HCT116 (cell line): ENCODE data around the gene MCRS1. TPM values are rescaled to one million over a fixed set of nuclear protein-coding genes. Genes with fewer than 3 reads are reported as not detected.

ENCODE experiments used
- ATAC-seq: fragments of 200-7000 bp; cut with Tn5 transposase; 2 replicates; pipeline ENCODE4 v1.9.1; 2020; ENCODE audit warnings: mild to moderate bottlenecking, moderate library complexity
- BruUV-seq: library from RNA; stranded (reverse); fragments of 400-500 nt; replicated peaks from 2 replicates; lab custom pipeline; 2021; lab: Mats Ljungman, UMichigan
- CTCF ChIA-PET: fragments of 300-600 bp; sonication (Branson Sonifier 250); formaldehyde crosslinking; loops from one replicate; lab custom pipeline; 2021; ENCODE audit warnings: antibody characterized with exemption; lab: Charles Lee
- POLR2A ChIA-PET: fragments of 300-600, 350-600 bp; sonication (Branson Sonifier 250); formaldehyde crosslinking; loops from one replicate; lab custom pipeline; 2021; ENCODE audit warnings: antibody characterized with exemption; lab: Charles Lee
- RAD21 ChIA-PET, 2 experiments: fragments of 300-600 bp; sonication (Branson Sonifier 250); formaldehyde crosslinking; loops; one replicate each; lab custom pipeline; 2023; ENCODE audit warnings: low total read pairs in 2 of 2; ENCODE audit not compliant: uncharacterized antibody in 2 of 2, unreplicated experiment in 2 of 2, low non-redundant PET in 1 of 2; lab: Charles Lee
- DNase-seq: peaks from one replicate; pipeline ENCODE4 v3.0.0-alpha.2; 2010; ENCODE audit warnings: low read depth, low spot score
- H2AFZ ChIP-seq: fragments of 200-600 bp; shearing (Covaris generic), sonication (generic); 2 replicates; pipeline ENCODE4 v1.6.1; 2017; ENCODE audit warnings: low read depth, mixed run types, mixed read lengths, antibody characterized with exemption, low read length; ENCODE audit not compliant: poor library complexity, severe bottlenecking
- H3K27ac ChIP-seq: 2 replicates; pipeline ENCODE4 v1.5.1; 2012; ENCODE audit warnings: low read depth, low read length
- H3K27me3 ChIP-seq: fragments of 200-600 bp; sonication (generic); 2 replicates; pipeline ENCODE4 v1.6.1; 2016; ENCODE audit warnings: mixed run types, low read length, mixed read lengths; ENCODE audit not compliant: insufficient read depth
- H3K36me3 ChIP-seq, 2 experiments: fragments of 200-500 bp in 1 of 2; fragments of 200-600 bp in 1 of 2; sonication (Bioruptor generic) in 1 of 2; sonication (generic) in 1 of 2; 2 replicates each; pipeline versions ENCODE4 v1.5.1 to v1.6.1; 2014 to 2016; ENCODE audit warnings: low read length in 2 of 2, inconsistent platforms in 1 of 2, mixed read lengths in 1 of 2, mixed run types in 1 of 2; ENCODE audit not compliant: insufficient read depth in 2 of 2, control insufficient read depth in 1 of 2
- H3K4me1 ChIP-seq, 2 experiments: fragments of 200-600 bp in 1 of 2; sonication (generic) in 1 of 2; 2 replicates each; pipeline versions ENCODE4 v1.5.1 to v1.6.1; 2012 to 2017; ENCODE audit warnings: low read length in 2 of 2, inconsistent platforms in 1 of 2, mild to moderate bottlenecking in 1 of 2, mixed read lengths in 1 of 2, mixed run types in 1 of 2, moderate library complexity in 1 of 2; ENCODE audit not compliant: insufficient read depth in 2 of 2, control insufficient read depth in 1 of 2
- H3K4me2 ChIP-seq: fragments of 200-600 bp; sonication (generic); 2 replicates; pipeline ENCODE4 v1.6.1; 2017; ENCODE audit warnings: mixed run types, low read length, mixed read lengths
- H3K4me3 ChIP-seq, 2 experiments: fragments of 200-600 bp in 1 of 2; sonication (generic) in 1 of 2; replicated peaks in 1 of 2; 2 replicates each; pipeline ENCODE4 v1.5.1; 2011 to 2016; ENCODE audit warnings: low read length in 2 of 2, control low read depth in 1 of 2, low read depth in 1 of 2, mild to moderate bottlenecking in 1 of 2, mixed read lengths in 1 of 2, mixed run types in 1 of 2
- H3K79me2 ChIP-seq: fragments of 200-600 bp; sonication (generic); 2 replicates; pipeline ENCODE4 v1.6.1; 2017; ENCODE audit warnings: mild to moderate bottlenecking, mixed run types, low read length, moderate library complexity, mixed read lengths; ENCODE audit not compliant: insufficient read depth
- H3K9ac ChIP-seq: fragments of 200-600 bp; sonication (generic); 2 replicates; pipeline ENCODE4 v1.6.1; 2016; ENCODE audit warnings: low read length, mixed read lengths
- H3K9me2 ChIP-seq: fragments of 200-600 bp; sonication (generic), shearing (Covaris generic); 2 replicates; pipeline ENCODE4 v1.6.1; 2017; ENCODE audit warnings: mixed run types, mild to moderate bottlenecking, moderate library complexity; ENCODE audit not compliant: insufficient read depth
- H3K9me3 ChIP-seq, 2 experiments: fragments of 200-500 bp in 1 of 2; fragments of 200-600 bp in 1 of 2; sonication (Bioruptor generic) in 1 of 2; sonication (generic) in 1 of 2; 2 replicates each; pipeline ENCODE4 v1.6.1; 2014 to 2017; ENCODE audit warnings: low read length in 2 of 2, mixed read lengths in 2 of 2, inconsistent platforms in 1 of 2, low read depth in 1 of 2, mild to moderate bottlenecking in 1 of 2, mixed run types in 1 of 2, moderate library complexity in 1 of 2; ENCODE audit not compliant: control insufficient read depth in 1 of 2, insufficient read depth in 1 of 2
- H4K20me1 ChIP-seq: fragments of 200-600 bp; sonication (generic), shearing (Covaris generic); 2 replicates; pipeline ENCODE4 v1.6.1; 2017; ENCODE audit warnings: mixed run types, mild to moderate bottlenecking, moderate library complexity; ENCODE audit not compliant: insufficient read depth
- CBX3 ChIP-seq: IDR thresholded peaks from 2 replicates; pipeline ENCODE4 v1.6.1; 2012; ENCODE audit warnings: low read depth
- CTCF ChIP-seq, 3 experiments: fragments of 200-600 bp in 1 of 3; sonication (generic) in 1 of 3; IDR thresholded peaks in 2 of 3; conservative IDR thresholded peaks in 1 of 3; 2 replicates each; pipeline ENCODE4 v1.5.1; 2012 to 2017; ENCODE audit warnings: low read depth in 2 of 3, low read length in 2 of 3, antibody characterized with exemption in 1 of 3, borderline replicate concordance in 1 of 3, control low read depth in 1 of 3, mild to moderate bottlenecking in 1 of 3, mixed read lengths in 1 of 3, mixed run types in 1 of 3, moderate library complexity in 1 of 3; ENCODE audit not compliant: insufficient read depth in 1 of 3
- ELF1 ChIP-seq: IDR thresholded peaks from 2 replicates; pipeline ENCODE4 v1.6.1; 2012; ENCODE audit warnings: low read depth, borderline replicate concordance
- EZH2 ChIP-seq: fragments of 200-600 bp; sonication (generic); IDR thresholded peaks from 2 replicates; pipeline ENCODE4 v1.6.1; 2017; ENCODE audit warnings: antibody characterized with exemption, mixed run types
- EZH2phosphoT487 ChIP-seq: fragments of 200-600 bp; IDR thresholded peaks from 2 replicates; pipeline ENCODE4 v1.6.1; 2018; ENCODE audit warnings: antibody characterized with exemption, borderline replicate concordance
- JUND ChIP-seq: IDR thresholded peaks from 2 replicates; pipeline ENCODE4 v1.6.1; 2012
- POLR2A ChIP-seq: IDR thresholded peaks from 2 replicates; pipeline ENCODE4 v1.7.0; 2011; ENCODE audit warnings: borderline replicate concordance; ENCODE audit not compliant: insufficient read depth, insufficient read length; ENCODE audit errors: extremely low read depth
- RAD21 ChIP-seq: IDR thresholded peaks from 2 replicates; pipeline ENCODE4 v1.6.1; 2012; ENCODE audit warnings: low read depth, mild to moderate bottlenecking
- SIN3A ChIP-seq: IDR thresholded peaks from 2 replicates; pipeline ENCODE4 v1.6.1; 2012; ENCODE audit warnings: low read depth
- YY1 ChIP-seq: IDR thresholded peaks from 2 replicates; pipeline ENCODE4 v1.6.1; 2011; ENCODE audit warnings: low read length, low read depth, moderate library complexity, mild to moderate bottlenecking; ENCODE audit not compliant: insufficient replicate concordance; ENCODE audit errors: extremely low read depth
- ZBTB33 ChIP-seq: IDR thresholded peaks from 2 replicates; pipeline ENCODE4 v1.6.1; 2011; ENCODE audit warnings: mild to moderate bottlenecking, low read length, moderate library complexity; ENCODE audit not compliant: insufficient replicate concordance; ENCODE audit errors: extremely low read depth
- ZNF274 ChIP-seq: fragments of 200-500 bp; sonication (Bioruptor generic); IDR thresholded peaks from 2 replicates; pipeline ENCODE4 v1.6.1; 2014; ENCODE audit warnings: mild to moderate bottlenecking, low read depth, low read length, inconsistent platforms
- intact Hi-C: fragments of 100-400 bp; cut with micrococcal nuclease; formaldehyde crosslinking; loops from 2 replicates; pipeline ENCODE4 v1.10.0; 2022
- total RNA-seq: library from RNA; stranded (reverse); gene quantifications from one replicate; pipeline ENCODE4 v1.2.1, GENCODE V29; 2021; ENCODE audit not compliant: unreplicated experiment

The MCRS1 gene
- total RNA-seq, 1 experiment from 2014 or later = 91.9 TPM

- DNase-seq = no peak
- Histone ChIP-seq H4K20me1 (no peaks in the 10 kb centered on the region), H3K4me1 (peaks cover 16 to 27% of the 10 kb centered on the region in 2 experiments), H3K4me2 (no peak overlapping the region), H3K9ac (no peak overlapping the region), H3K4me3 (no peak overlapping the region), H3K79me2 (peaks cover 16% of the 10 kb centered on the region), H3K27me3 (no peaks in the 10 kb centered on the region), H3K36me3 (peaks cover 0 to 7% of the 10 kb centered on the region in 2 experiments; a peak in 2 of 4 replicates), H3K27ac (no peak overlapping the region), H3K9me2 (no peaks in the 10 kb centered on the region), H2AFZ (no peak overlapping the region), H3K9me3 (no peaks in the 10 kb centered on the region)
- BruUV-seq = no TSS peak
- intact Hi-C loops = no loop called here
- ChIA-PET POLR2A (no interaction called here), CTCF (no interaction called here), RAD21 (no interaction called here)
- TF ChIP-seq ZBTB33 (no peak), ELF1 (no peak), JUND (no peak), EZH2 (no peak), ZNF274 (no peak)
- no peak for ATAC-seq
These were observed 25.3 kb downstream of the MCRS1 start for GRCh38 chr12:49542592-49543160.

- H3K36me3 ChIP-seq = peaks cover 0 to 7% of the 10 kb centered on the region in 2 experiments; a peak in 2 of 4 replicates
- H3K9ac ChIP-seq = no peak overlapping the region
- H4K20me1 ChIP-seq = no peaks in the 10 kb centered on the region
- H3K27ac ChIP-seq = no peak overlapping the region
- H3K4me1 ChIP-seq = peaks cover 23 to 33% of the 10 kb centered on the region in 2 experiments
- CTCF ChIA-PET = no interaction called here
- DNase-seq (no peak), ATAC-seq (no peak)
- H3K4me3 ChIP-seq = no peak overlapping the region
- POLR2A ChIA-PET = no interaction called here
- H3K9me3 ChIP-seq = no peaks in the 10 kb centered on the region
- BruUV-seq = no TSS peak
- H3K27me3 ChIP-seq = no peaks in the 10 kb centered on the region
- H3K79me2 ChIP-seq = peaks cover 16% of the 10 kb centered on the region
- intact Hi-C loops = no loop called here
- H3K9me2 ChIP-seq = no peaks in the 10 kb centered on the region
- RAD21 ChIA-PET = no interaction called here
- TF ChIP-seq YY1 (no peak), POLR2A (no peak), ZBTB33 (no peak), CBX3 (no peak), RAD21 (no peak), EZH2phosphoT487 (no peak), ELF1 (no peak), SIN3A (no peak), CTCF (IDR thresholded peaks at IDR 0.05 in 2 of 3, conservative IDR thresholded peaks at IDR 0.05 in 1 of 3; ENCODE audit: borderline replicate concordance in 1 of 3, insufficient read depth in 1 of 3, low read depth in 2 of 3, low read length in 2 of 3) (no peak)
- no peak overlapping the region for H2AFZ ChIP-seq
- H3K4me2 ChIP-seq = no peak overlapping the region
These were observed 25.9 kb downstream of the MCRS1 start for GRCh38 chr12:49541911-49542505.
